Measurements from ENCODE around the gene TRPM2. TPM values are rescaled to one million over a fixed set of nuclear protein-coding genes. Genes with fewer than 3 reads are reported as not detected.

The TRPM2 gene
- total and polyA plus RNA-seq, 2 of the 13 experiments (the other 11 are each of a cell fraction or from before 2014, with no cell fraction given) = 0.07 to 0.20 TPM

- TF ChIP-seq ARID4A (CRISPR knock-in tag; IDR thresholded peaks at IDR 0.05; ENCODE audit: borderline replicate concordance) (peak; percentile 27; the same call in 1 of the 2 replicates), ZNF576 (CRISPR knock-in tag; IDR thresholded peaks at IDR 0.05) (no peak), ZSCAN25 (CRISPR knock-in tag; IDR thresholded peaks at IDR 0.05) (peak; percentile 54; the same call in 1 of the 2 replicates), ZFP36L1 (CRISPR knock-in tag; IDR thresholded peaks at IDR 0.05) (no peak), TIGD3 (CRISPR knock-in tag; IDR thresholded peaks at IDR 0.05; ENCODE audit: borderline replicate concordance) (no peak), NFATC3 (CRISPR knock-in tag; IDR thresholded peaks at IDR 0.05) (no peak), ATF7-NPFF (CRISPR knock-in tag; IDR thresholded peaks at IDR 0.05; ENCODE audit: low read depth) (no peak), GZF1 (CRISPR knock-in tag; IDR thresholded peaks at IDR 0.05) (no peak), GLI4 (CRISPR knock-in tag; IDR thresholded peaks at IDR 0.05; ENCODE audit: borderline replicate concordance) (no peak), SRSF9 (IDR thresholded peaks at IDR 0.05; ENCODE audit: borderline replicate concordance, insufficient read depth, low read depth, low read length, poor library complexity, severe bottlenecking) (no peak), ZNF773 (CRISPR knock-in tag; IDR thresholded peaks at IDR 0.05; ENCODE audit: borderline replicate concordance) (no peak), TERF1 (CRISPR knock-in tag; IDR thresholded peaks at IDR 0.05) (no peak), FOXJ3 (CRISPR knock-in tag; IDR thresholded peaks at IDR 0.05; ENCODE audit: borderline replicate concordance) (no peak), PITX1 (CRISPR knock-in tag; IDR thresholded peaks at IDR 0.05) (no peak), SMARCC2 (IDR thresholded peaks at IDR 0.05) (no peak), ZNF12 (CRISPR knock-in tag; IDR thresholded peaks at IDR 0.05) (no peak; the same call in 1 of the 2 replicates), PBX2 (CRISPR knock-in tag; IDR thresholded peaks at IDR 0.05) (no peak), ZNF710 (CRISPR knock-in tag; IDR thresholded peaks at IDR 0.05; ENCODE audit: borderline replicate concordance) (no peak)
These were observed 16.8 kb downstream of the TRPM2 start (continued) for GRCh38 chr21:44370027-44370735.

Data from HepG2 (cell line).